BE2C (cell line): ENCODE results near the gene KRTAP10-12.

Source experiments
- DNase-seq: peaks from one replicate; pipeline ENCODE4 v3.0.0-alpha.2; 2020
- H3K27me3 ChIP-seq: fragments of 250-450 bp; sonication (Bioruptor Pico); 2 replicates; pipeline ENCODE4 v1.5.1; 2020; ENCODE audit warnings: mild to moderate bottlenecking
- H3K36me3 ChIP-seq: fragments of 250-450 bp; sonication (Bioruptor Pico); 2 replicates; pipeline ENCODE4 v1.5.1; 2020; ENCODE audit warnings: mild to moderate bottlenecking
- H3K4me1 ChIP-seq: fragments of 250-450 bp; sonication (Bioruptor Pico); 2 replicates; pipeline ENCODE4 v1.5.1; 2020
- H3K4me3 ChIP-seq: 2 replicates; pipeline ENCODE4 v1.5.1; 2011; ENCODE audit warnings: low read depth, low read length
- H3K9me3 ChIP-seq: fragments of 250-450 bp; sonication (Bioruptor Pico); 2 replicates; pipeline ENCODE4 v1.5.1; 2020
- CTCF ChIP-seq: IDR thresholded peaks from 2 replicates; pipeline ENCODE4 v1.5.1; 2012; ENCODE audit warnings: mild to moderate bottlenecking, low read depth, low read length

KRTAP10-12 gene

GRCh38 chr21:44732956-44733355 is 36.0 kb downstream of the KRTAP10-12 start:
- no peaks in the 10 kb centered on the region for H3K36me3 ChIP-seq
- no peaks in the 10 kb centered on the region for H3K4me1 ChIP-seq
- DNase-seq = no peak
- H3K9me3 ChIP-seq = peaks cover 5% of the 10 kb centered on the region
- H3K4me3 ChIP-seq = no peak overlapping the region
- TF ChIP-seq CTCF = no peak
- peaks cover 28% of the 10 kb centered on the region for H3K27me3 ChIP-seq

GRCh38 chr21:44734026-44734745 is 37.2 kb downstream of the KRTAP10-12 start:
- Histone ChIP-seq H3K4me1 (no peaks in the 10 kb centered on the region), H3K27me3 (peaks cover 21% of the 10 kb centered on the region), H3K36me3 (no peaks in the 10 kb centered on the region), H3K9me3 (peaks cover 12% of the 10 kb centered on the region), H3K4me3 (no peak overlapping the region)
- TF ChIP-seq CTCF = no peak
- DNase-seq = no peak

GRCh38 chr21:44734841-44735240 is 37.9 kb downstream of the KRTAP10-12 start:
- Histone ChIP-seq H3K9me3 (peaks cover 12% of the 10 kb centered on the region), H3K4me1 (no peaks in the 10 kb centered on the region), H3K27me3 (peaks cover 15% of the 10 kb centered on the region), H3K4me3 (no peak overlapping the region), H3K36me3 (no peaks in the 10 kb centered on the region)
- no peak for TF ChIP-seq CTCF
- no peak for DNase-seq

GRCh38 chr21:44735821-44736220 is 38.8 kb downstream of the KRTAP10-12 start:
- TF ChIP-seq CTCF = no peak
- Histone ChIP-seq H3K27me3 (peaks cover 10% of the 10 kb centered on the region), H3K4me1 (no peaks in the 10 kb centered on the region), H3K9me3 (peaks cover 12% of the 10 kb centered on the region), H3K36me3 (no peaks in the 10 kb centered on the region), H3K4me3 (no peak overlapping the region)
- no peak for DNase-seq

GRCh38 chr21:44736291-44737004 is 39.5 kb downstream of the KRTAP10-12 start:
- H3K9me3 ChIP-seq = peaks cover 12% of the 10 kb centered on the region
- DNase-seq = no peak
- TF ChIP-seq CTCF = no peak
- H3K27me3 ChIP-seq = peaks cover 11% of the 10 kb centered on the region
- no peak overlapping the region for H3K4me3 ChIP-seq
- H3K36me3 ChIP-seq = no peaks in the 10 kb centered on the region
- no peaks in the 10 kb centered on the region for H3K4me1 ChIP-seq
